NK-92 (cell line): ENCODE results near the gene RNF112.
"Not testable (repeated sequence)": the region's sequence is repeated elsewhere in the genome, so short reads cannot be mapped to it uniquely, and the experiment has no call there.

ENCODE experiments used
- DNase-seq: peaks from one replicate; lab custom pipeline; 2025; ENCODE audit not compliant: unreplicated experiment; lab: John Stamatoyannopoulos, UW

Gene RNF112

GRCh38 chr17:19443148-19443547 is 32.1 kb downstream of the RNF112 start:
- no peak for DNase-seq

- no peak for DNase-seq
Measured at GRCh38 chr17:19445105-19445504, 34.1 kb downstream of the RNF112 start.

- not testable (repeated sequence) for DNase-seq
Measured at GRCh38 chr17:19446577-19446976, 35.5 kb downstream of the RNF112 start.

GRCh38 chr17:19447085-19447583 is 36.1 kb downstream of the RNF112 start:
- DNase-seq, result no peak

GRCh38 chr17:19448341-19449268 is 37.6 kb downstream of the RNF112 start:
- DNase-seq, result no peak

GRCh38 chr17:19449656-19450055 is 38.6 kb downstream of the RNF112 start:
- no peak for DNase-seq

GRCh38 chr17:19453296-19453695 is 42.3 kb downstream of the RNF112 start:
- DNase-seq, result no peak

GRCh38 chr17:19454074-19454473 is 43.0 kb downstream of the RNF112 start:
- DNase-seq, result no peak

GRCh38 chr17:19456016-19456927 is 45.2 kb downstream of the RNF112 start:
- no peak for DNase-seq

GRCh38 chr17:19457046-19457445 is 46.0 kb downstream of the RNF112 start:
- DNase-seq, result no peak

GRCh38 chr17:19457830-19458271 is 46.8 kb downstream of the RNF112 start:
- no peak for DNase-seq

GRCh38 chr17:19458481-19458880 is 47.4 kb downstream of the RNF112 start:
- not testable (repeated sequence) for DNase-seq

GRCh38 chr17:19459018-19459655 is 48.1 kb downstream of the RNF112 start:
- DNase-seq, result not testable (repeated sequence)

GRCh38 chr17:19460700-19461099 is 49.7 kb downstream of the RNF112 start:
- no peak for DNase-seq

GRCh38 chr17:19461116-19461515 is 50.1 kb downstream of the RNF112 start:
- DNase-seq, result no peak

GRCh38 chr17:19461681-19462080 is 50.6 kb downstream of the RNF112 start:
- DNase-seq, result no peak

GRCh38 chr17:19462456-19463035 is 51.5 kb downstream of the RNF112 start:
- DNase-seq, result not testable (repeated sequence)

- no peak for DNase-seq
Measured at GRCh38 chr17:19464031-19465026, 53.3 kb downstream of the RNF112 start.
